BLaER1 (cell line): ENCODE data around the gene ANO8.
A peak's percentile ranks its signal among the peaks of the same experiment; 100 is the strongest.
"Not testable (repeated sequence)": the region's sequence is repeated elsewhere in the genome, so short reads cannot be mapped to it uniquely, and the experiment has no call there.

Experiments
- H3K27ac ChIP-seq: shearing (Covaris generic); formaldehyde crosslinking; 2 replicates; pipeline ENCODE4 v1.8.1; 2022
- H3K27me3 ChIP-seq: shearing (Covaris generic); formaldehyde crosslinking; 2 replicates; pipeline ENCODE4 v1.8.1; 2022
- H3K36me3 ChIP-seq: shearing (Covaris generic); formaldehyde crosslinking; 2 replicates; pipeline ENCODE4 v1.8.1; 2022
- H3K4me1 ChIP-seq: shearing (Covaris generic); formaldehyde crosslinking; 2 replicates; pipeline ENCODE4 v1.8.1; 2022
- H3K4me2 ChIP-seq: shearing (Covaris generic); formaldehyde crosslinking; 2 replicates; pipeline ENCODE4 v1.8.1; 2022
- H3K4me3 ChIP-seq: shearing (Covaris generic); formaldehyde crosslinking; 2 replicates; pipeline ENCODE4 v1.8.1; 2022
- H3K9ac ChIP-seq: shearing (Covaris generic); formaldehyde crosslinking; 2 replicates; pipeline ENCODE4 v1.8.1; 2022
- H3K9me3 ChIP-seq: shearing (Covaris generic); formaldehyde crosslinking; 2 replicates; pipeline ENCODE4 v1.8.1; 2022
- H4K20me1 ChIP-seq: shearing (Covaris generic); formaldehyde crosslinking; 2 replicates; pipeline ENCODE4 v1.8.1; 2022
- Cebpa-rat ChIP-seq: shearing (Covaris generic); IDR thresholded peaks from 2 replicates; pipeline ENCODE4 v1.8.1; 2022

ANO8 gene

GRCh38 chr19:17282488-17283125, 52.0 kb downstream of the ANO8 start:
- H4K20me1 ChIP-seq, result peaks cover 29% of the 10 kb centered on the region
- H3K27ac ChIP-seq, result peak overlapping the region; percentile 86
- no peaks in the 10 kb centered on the region for H3K27me3 ChIP-seq
- H3K4me2 ChIP-seq, result peak overlapping the region; percentile 87
- H3K4me3 ChIP-seq, result peak overlapping the region; percentile 80
- peaks cover 21% of the 10 kb centered on the region for H3K4me1 ChIP-seq
- H3K9ac ChIP-seq, result peak overlapping the region; percentile 89
- no peaks in the 10 kb centered on the region for H3K9me3 ChIP-seq
- TF ChIP-seq Cebpa-rat, result no peak
- H3K36me3 ChIP-seq, result peaks cover 72% of the 10 kb centered on the region

GRCh38 chr19:17281391-17282304, 53.0 kb downstream of the ANO8 start, which contains the start of gene ANKLE1:
Gene ANKLE1 (plus strand): TSS chr19:17281901. CDS start chr19:17281921, 20 bp downstream.
- Histone ChIP-seq H3K9me3 (no peaks in the 10 kb centered on the region), H3K36me3 (peaks cover 74% of the 10 kb centered on the region), H3K9ac (peak within 1 kb of the TSS; percentile 89), H3K4me3 (peak within 1 kb of the TSS; percentile 80), H3K27ac (peak within 1 kb of the TSS; percentile 86), H3K27me3 (no peaks in the 10 kb centered on the region), H3K4me2 (peak within 1 kb of the TSS; percentile 87), H3K4me1 (peaks cover 21% of the 10 kb centered on the region), H4K20me1 (peaks cover 29% of the 10 kb centered on the region)
- no peak for TF ChIP-seq Cebpa-rat

DNA sequence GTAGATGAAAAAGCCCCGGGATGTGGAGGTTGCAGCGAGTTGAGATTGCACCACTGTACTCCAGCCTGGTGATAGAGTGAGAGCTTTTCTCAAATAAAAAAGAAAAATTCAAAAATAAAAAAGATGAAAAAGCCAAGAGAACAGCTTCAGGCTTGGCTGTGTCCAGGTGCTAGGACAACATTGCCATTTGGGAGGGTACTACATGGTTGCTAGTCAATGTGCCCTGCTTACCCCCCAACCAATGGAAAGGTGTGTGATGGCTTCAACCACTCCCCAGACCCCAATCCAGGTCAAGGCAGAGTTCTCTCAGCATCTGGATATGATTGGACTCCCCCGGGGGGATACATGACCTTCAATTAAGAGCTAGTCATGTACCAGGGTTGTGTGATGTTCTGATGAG, 55.2 kb downstream of the ANO8 start:
- peaks cover 16% of the 10 kb centered on the region for H4K20me1 ChIP-seq
- peaks cover 74% of the 10 kb centered on the region for H3K36me3 ChIP-seq
- H3K4me1 ChIP-seq, result peaks cover 21% of the 10 kb centered on the region
- no peaks in the 10 kb centered on the region for H3K9me3 ChIP-seq
- TF ChIP-seq Cebpa-rat, result no peak
- H3K4me2 ChIP-seq, result no peak overlapping the region
- no peak overlapping the region for H3K9ac ChIP-seq
- no peak overlapping the region for H3K4me3 ChIP-seq
- H3K27ac ChIP-seq, result no peak overlapping the region
- no peaks in the 10 kb centered on the region for H3K27me3 ChIP-seq

DNA sequence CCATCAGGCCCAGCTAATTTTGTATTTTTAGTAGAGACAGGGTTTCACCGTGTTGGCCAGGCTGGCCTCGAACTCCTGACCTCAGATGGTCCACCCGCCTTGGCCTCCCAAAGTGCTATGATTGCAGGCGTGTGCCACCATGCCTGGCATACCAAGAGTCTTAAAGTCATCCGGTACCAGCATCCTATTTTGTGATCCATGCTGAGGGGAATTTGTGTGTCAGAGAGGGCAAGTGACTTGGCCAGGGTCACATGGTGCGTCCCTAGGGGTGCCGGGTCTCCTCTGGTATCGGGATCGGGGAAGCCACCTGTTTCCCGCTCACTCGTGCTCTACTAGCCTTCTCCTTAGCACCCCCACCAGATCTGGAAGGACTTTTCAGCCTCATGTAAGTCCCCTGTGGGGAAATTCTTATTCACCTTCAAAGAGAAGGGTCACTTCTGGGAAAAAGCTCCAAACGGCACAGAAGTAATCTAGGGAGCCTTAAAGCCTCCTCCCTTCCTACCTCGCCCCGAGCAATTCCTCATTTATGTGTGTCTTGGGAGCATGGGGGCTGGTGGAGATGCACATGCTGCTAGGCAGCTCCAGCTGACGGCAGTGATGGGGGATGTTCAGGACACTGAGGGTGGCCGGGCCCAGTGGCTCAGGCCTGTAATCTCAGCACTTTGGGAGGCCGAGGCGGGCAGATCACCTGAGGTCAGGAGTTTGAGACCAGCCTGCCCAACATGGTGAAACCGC, 59.0 kb downstream of the ANO8 start:
- H3K27me3 ChIP-seq, result no peaks in the 10 kb centered on the region
- no peaks in the 10 kb centered on the region for H4K20me1 ChIP-seq
- no peak for TF ChIP-seq Cebpa-rat
- peaks cover 13% of the 10 kb centered on the region for H3K4me1 ChIP-seq
- peaks cover 93% of the 10 kb centered on the region for H3K36me3 ChIP-seq
- no peak overlapping the region for H3K27ac ChIP-seq
- no peak overlapping the region for H3K4me3 ChIP-seq
- H3K9me3 ChIP-seq, result no peaks in the 10 kb centered on the region
- no peak overlapping the region for H3K4me2 ChIP-seq
- H3K9ac ChIP-seq, result no peak overlapping the region

GRCh38 chr19:17274892-17275291, 59.8 kb downstream of the ANO8 start:
- Histone ChIP-seq H3K36me3 (peaks cover 98% of the 10 kb centered on the region), H3K4me1 (peaks cover 12% of the 10 kb centered on the region)
- H3K9me3 ChIP-seq, H3K27ac ChIP-seq, H3K4me2 ChIP-seq, H3K9ac ChIP-seq, H4K20me1 ChIP-seq, H3K4me3 ChIP-seq, H3K27me3 ChIP-seq: not testable (repeated sequence)
